GM18861 (cell line): ENCODE results near the gene TEX22.
"Not testable (repeated sequence)": the region's sequence is repeated elsewhere in the genome, so short reads cannot be mapped to it uniquely, and the experiment has no call there.

Experiments
- ATAC-seq: cut with Tn5 transposase; IDR thresholded peaks from one replicate; pipeline ENCODE4 v1.9.1; 2021; ENCODE audit not compliant: unreplicated experiment

TEX22 gene, protein sequence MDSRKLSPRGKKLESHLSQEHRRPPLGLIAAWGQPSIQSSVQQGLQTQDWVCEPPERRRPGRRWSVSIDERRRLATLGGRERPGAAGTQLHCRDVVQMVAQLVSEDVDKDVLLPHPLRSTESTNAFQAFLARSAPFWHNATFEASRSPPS

DNA sequence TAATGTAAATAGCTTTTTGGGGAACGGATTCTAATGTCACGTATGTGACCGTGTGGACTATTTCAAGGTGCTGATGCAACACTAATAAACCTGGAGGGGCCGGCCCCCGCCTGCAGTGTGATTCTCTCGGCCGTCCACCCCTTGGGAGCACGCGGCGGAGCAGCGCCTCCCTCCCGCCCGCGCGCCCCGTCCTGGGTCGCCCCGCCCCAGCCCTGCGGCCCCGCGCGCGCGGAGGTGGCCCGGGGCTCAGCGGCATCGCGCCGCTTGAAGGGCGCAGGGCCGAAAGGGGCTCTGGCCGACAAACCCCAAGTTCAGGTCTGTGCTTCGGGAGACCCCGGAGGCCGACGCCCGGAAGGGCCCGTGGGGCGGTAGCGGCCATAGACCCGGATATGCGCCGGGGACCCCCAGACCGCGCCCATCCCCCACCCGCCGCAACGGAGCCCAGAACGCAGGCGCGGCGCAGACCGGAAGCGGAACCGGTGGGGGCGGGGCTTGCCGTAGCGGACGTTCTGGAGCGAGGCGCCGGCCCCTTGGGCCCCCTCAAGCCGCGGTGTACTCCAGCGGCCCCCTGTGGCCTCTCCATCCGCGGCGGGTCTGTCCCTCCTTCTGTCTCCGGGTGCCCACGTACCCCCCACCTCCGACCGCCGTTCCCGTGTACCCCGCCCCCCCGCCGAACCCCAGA, at the start of gene TEX22:
TSS of gene TEX22 (plus strand) at position 495 of the 682 bp plus-strand sequence. CDS start 803 bp downstream, outside the sequence.
- no peak for ATAC-seq

DNA sequence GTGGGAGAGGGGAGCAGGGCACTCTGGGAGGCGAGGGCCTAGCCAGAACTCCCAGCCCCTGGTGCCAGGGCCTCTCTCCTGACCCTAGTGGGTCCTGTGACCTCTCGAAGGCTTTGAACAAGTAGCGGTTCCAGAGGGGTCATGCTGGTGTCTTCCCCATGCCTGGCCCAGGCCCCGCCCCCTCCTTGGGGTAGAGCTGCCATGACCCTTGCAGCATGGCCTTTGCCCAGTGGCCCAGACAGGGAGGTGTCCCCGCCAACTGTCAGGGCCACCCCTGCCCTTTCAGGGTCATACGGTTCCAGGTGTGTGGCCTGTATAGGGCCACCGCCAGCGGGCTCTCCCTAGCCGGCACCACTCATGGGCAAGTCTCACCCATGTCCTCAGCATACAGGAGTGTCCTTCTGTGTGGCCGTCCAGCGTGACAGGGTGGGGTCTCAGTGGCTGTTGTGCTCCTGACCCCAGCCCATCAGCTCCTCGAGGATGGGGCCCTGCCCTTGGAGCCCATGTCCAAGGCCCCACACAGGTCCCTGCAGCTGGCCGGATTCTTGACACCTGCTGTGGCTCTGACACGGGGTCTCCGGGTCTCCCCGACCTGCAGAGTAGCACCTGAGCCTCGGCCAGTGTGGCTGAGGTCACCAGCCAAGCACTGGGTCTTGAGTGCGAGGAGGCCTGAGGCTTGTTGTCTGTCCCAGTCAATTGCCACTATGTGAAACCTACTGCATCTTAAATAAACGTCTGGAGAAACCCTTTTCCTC, 49.2 kb upstream of the TEX22 start:
- ATAC-seq, result no peak

DNA sequence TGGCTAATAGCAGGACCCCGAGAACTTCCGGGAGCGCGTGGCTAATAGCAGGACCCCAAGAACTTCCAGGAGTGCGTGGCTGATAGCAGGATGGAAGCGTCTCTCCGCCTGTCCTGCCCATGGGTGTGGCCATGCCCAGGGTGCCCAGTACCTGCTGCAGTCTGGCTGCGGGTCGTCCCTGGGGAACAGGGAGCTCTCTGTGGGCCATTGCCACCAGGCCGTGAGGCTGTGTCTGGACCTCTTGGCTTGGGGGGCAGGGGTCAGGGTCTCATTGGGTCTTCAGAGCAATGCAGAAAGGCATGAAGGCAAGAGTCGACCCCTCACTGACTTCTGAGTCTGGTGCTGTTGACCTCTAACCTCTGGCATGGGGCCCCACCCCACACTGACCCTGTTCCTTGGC, 48.3 kb upstream of the TEX22 start:
- ATAC-seq, result no peak

DNA sequence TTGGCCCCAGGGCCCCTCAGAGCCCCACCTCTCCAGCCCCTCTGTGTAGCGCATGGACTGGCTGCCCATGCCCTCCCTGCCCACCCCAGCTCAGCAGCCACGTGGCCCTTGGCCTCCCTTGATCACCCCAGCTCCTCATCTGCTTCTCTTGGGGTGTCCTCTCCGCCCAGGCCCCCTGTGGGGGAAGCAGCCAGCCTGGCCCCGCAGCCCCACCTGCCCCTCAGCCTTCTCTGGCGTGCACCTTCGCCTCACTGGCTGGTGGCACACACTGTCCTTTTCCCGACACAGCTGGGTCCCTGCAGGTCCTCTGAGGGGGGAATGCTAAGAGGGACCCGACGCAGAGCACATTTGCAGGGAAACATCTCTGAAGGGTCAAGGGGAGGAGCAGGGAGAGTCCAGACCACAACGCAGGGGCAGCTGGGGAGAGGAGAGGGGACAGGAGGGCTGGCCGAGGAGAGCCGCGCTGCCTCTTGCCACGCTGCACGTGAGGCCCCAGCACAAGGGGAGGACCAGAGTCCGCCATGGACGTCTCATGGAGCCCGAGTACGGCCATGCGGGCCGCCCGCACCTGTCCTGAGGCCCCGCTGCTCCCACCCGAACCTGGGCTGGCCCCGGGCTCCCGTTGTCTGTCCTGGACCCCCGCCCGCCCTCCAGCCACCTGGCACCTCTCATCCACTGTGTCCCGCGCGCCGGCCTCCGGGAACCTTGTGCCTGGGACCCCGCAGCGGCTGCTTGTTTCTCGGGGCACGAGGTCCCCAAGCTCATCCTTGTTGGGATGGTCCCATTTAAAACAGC, 47.7 kb upstream of the TEX22 start:
- ATAC-seq, result no peak

DNA sequence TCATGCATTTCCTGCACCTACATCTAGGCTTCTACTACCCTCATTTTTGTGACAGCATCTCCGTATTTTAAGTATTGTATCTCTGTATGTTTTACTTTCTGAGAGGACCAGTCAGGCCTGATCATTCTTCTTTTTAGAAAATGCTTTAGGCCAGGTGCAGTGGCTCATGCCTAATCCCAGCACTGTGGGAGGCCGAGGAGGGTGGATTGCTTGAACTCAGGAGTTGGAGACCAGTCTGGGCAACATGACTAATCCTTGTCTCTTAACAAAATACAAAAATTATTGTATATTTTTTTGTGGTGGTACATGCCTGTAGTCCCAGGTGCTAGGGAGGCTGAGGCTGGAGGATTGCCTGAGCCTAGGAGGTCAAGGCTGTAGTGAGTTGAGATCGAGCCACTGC, 46.9 kb upstream of the TEX22 start:
- ATAC-seq, result no peak

DNA sequence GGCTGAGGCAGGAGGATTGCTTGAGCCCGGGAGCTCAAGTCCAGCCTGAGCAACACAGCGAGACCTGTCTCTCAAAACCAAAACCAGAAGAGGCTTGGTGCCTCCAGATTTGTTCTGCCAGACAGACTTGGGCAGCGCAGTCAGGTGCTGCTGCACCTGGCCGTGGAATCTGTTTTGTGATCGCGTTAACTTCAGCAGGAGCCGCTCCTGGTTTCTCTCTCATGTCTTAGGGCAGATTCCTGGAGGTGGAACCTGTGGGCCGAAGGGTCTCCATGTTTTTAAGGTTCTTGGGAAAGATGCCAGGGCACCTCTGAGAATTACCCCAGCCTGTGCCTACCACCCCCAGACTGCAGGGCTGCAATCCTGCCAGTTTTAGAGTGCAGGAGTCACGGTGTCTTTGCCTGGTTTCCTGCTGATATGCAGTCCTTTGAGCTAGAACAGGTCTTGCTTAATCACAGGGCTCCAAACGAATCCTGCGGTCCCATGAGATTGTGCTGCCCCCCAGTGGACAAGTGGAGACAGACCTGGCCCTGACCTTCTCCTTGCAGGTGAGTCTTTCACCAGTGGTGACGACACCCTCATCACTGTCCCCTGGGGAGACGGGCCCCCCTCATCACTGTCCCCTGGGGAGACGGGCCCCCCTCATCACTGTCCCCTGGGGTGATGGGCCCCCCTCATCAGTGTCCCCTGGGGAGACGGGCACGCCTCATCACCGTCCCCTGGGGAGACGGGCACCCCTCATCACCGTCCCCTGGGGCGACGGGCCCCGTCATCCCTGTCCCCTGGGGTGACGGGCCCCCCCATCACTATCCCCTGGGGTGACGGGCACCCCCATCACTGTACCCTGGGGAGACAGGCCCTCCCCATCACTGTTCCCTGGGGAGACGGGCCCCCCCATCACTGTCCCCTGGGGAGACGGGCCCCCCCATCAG, 46.2 kb upstream of the TEX22 start:
- peak; percentile 63 for ATAC-seq

DNA sequence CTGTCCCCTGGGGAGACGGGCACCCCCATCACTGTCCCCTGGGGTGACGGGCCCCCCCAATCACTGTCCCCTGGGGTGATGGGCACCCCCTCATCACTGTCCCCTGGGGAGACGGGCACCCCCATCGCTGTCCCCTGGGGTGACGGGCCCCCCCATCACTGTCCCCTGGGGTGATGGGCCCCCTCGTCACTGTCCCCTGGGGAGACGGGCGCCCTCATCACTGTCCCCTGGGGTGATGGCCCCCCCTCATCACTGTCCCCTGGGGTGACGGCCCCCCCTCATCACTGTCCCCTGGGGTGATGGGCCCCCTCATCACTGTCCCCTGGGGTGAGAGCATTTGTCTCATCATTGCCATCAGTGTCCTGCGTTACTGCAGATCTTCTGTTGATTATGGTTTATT, 45.2 kb upstream of the TEX22 start:
- no peak for ATAC-seq

DNA sequence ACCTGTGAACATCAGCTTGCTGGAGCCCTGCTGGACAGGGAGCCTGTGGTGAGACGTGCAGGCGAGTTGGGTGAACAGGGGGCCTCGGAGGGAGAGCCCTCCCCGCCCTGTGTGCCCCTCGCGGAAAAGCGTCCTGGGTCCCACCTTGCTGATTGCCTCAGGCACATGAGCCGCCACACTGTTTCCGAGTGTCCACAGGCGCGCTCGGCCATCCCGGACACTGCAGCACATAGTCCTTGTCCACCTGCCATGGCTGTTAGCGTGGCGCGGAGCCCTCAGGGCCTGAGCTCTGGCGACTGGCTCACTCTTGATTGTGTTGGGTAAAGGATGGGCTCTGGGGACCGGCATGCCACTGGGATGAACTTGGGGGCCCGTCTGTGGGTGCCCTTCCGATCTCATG, 43.8 kb upstream of the TEX22 start:
- ATAC-seq, result no peak

DNA sequence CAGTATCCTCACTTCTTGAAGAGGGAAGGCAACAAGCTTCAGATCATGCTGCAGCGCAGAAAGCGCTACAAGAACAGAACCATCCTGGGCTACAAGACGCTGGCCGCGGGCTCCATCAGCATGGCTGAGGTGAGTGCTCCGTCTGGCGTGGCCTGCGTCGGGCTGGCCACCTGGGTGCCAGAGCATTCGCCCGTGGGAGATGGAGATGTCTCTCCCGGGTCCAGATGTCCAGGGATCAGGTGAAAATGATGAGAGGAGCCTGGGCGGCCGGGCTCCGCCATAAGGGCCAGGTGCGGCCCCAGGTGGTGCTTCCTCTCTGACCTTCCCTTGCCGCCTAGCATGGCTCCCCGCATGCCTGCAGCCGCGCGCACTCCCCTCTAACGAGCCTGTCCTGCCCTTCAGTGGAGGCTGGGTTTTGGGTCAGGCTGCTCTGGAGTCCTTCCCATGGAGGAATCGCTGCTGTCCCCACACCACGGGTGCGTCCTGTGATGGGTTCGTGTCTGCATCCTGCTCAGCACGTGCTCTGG, 43.2 kb upstream of the TEX22 start:
- no peak for ATAC-seq

DNA sequence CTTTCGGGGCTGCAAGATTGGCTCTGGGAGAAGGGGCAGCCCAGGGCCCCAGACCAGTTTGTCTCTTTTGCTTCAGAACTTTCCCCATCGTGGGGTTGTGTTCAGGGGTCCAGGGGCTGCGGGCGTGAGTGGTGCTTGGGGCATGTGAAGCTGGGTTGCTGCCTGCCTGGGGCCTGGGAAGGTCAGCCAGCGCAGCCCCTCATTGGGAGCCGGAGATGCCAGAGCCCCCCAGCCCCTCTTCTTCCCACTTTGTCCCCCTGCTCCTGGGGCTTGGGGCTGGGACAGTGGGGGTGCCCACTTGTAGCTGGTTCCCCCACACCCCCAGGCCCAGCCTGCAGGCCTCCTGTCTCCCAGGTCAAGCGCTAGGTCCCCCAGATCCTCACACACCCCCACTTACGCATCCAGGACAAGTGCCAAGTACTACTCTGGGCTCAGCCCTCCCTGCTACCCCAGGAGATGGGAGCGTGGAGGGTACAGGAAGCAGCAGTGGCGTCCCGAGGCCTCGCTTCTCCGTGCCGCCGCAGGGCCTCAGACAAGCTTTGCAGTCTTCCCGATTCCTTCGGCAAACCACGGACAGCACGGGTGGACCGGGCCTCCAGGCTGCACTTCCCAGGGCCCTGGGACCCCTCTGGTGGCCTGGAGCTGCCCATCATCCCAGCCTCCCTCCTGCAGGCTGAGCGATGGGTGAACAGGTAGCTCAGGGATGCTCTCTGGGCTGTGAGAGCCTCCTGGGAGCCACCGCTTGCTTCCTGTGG, 42.3 kb upstream of the TEX22 start:
- ATAC-seq, result no peak

DNA sequence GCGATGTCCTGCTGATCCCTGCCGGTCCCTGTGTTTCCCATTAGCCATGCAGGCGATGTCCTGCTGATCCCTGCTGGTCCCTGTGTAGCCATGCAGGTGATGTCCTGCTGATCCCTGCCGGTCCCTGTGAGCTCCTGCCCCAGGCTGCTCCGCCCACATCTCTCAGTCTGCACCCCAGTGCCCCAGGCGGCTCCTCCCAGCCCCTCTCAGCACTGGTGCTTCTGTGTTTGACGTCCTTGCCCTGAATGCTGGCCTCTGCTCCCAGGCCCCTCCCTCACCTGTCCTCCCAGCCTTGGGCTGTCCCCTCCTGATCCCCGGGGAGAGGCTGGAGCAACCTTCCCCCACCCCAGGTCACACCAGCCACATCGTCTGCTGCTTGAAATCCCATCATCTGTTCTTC, 41.4 kb upstream of the TEX22 start:
- ATAC-seq, result no peak

DNA sequence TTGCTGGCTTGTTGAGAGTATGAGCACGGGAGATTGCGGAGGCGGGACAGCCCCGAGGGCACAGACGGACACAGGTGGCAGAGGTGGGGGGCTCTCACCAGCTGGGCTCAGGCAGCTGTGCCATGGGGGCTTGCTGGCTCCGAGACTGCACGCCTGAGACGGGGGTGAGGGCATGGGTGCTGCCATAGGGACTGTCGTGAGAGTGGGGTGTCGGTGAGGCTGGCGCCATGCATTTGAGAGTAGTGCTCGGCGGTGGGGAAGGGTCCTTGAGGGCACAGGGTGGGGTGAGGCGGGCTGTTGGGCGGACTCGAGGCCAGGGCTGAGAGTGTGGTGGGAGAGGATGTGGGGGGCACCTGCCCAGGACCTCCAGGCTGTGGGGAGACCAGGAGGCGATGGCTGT, 40.7 kb upstream of the TEX22 start:
- no peak for ATAC-seq

DNA sequence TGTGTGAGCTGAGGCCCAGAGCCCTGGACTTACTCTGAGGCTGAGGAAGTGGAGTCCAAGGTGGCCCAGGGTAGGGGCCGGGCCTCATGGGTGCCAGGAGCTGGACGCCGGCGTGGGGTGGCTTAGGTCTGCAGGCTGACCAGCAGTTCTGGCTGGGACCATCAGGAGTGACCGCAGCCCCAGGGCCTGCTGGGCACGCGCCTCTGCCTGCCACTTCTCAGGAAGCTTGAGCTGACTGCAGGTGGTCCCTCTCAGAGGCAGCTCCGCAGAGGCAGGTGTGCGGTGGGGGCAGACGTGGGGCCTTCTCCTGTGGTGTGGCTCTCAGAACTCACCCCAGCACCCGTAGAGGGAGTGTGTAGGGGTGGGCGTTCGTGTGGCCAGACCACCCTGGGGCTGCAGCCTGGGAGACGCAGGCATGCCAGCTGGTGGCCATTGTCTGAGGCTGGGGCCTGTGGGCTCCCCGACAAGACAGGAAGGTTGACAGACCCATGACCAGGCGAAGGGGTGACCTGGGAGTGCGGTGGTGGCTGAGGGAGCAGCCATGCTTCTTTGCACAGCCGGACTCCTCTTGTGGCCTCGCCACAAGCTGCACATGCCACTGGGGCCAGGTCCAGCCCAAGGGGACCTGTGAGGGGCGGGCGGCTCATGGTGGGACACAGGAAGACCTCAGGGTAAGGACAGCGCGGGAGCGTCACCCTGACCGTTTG, 40.0 kb upstream of the TEX22 start:
- ATAC-seq, result no peak

DNA sequence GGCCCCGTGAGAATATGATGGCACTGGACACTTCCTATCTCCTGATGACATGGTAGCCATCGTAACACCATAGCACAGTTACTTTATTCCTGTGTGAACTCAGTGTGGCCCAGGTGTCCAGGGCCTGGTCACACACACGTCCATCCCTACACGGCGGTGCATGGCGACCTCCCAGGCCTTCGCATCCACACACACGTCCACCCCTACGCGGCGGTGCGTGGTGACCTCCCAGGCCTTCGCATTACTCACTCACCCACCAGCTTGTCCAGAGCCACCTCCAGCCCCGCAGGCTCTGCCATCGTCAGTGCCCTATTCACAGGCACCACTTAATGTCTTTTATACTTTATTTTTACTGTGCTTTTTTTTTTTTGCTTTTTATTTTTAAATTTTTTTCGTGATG, 39.4 kb upstream of the TEX22 start:
- ATAC-seq, result no peak

DNA sequence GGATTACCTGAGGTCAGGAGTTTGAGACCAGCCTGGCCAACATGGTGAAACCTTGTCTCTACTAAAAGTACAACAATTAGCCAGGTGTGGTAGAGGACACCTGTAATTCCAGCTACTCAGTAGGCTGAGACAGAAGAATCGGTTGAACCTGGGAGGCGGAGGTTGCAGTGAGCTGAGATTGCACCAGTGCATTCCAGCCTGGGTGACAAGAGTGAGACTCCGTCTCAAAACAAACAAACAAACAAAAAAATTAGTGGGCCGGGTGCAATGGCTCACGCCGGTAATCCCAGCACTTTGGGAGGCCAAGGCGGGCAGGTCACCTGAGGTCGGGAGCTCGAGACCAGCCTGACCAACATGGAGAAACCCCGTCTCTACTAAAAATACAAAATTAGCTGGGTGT, 36.9 kb upstream of the TEX22 start:
- not testable (repeated sequence) for ATAC-seq

DNA sequence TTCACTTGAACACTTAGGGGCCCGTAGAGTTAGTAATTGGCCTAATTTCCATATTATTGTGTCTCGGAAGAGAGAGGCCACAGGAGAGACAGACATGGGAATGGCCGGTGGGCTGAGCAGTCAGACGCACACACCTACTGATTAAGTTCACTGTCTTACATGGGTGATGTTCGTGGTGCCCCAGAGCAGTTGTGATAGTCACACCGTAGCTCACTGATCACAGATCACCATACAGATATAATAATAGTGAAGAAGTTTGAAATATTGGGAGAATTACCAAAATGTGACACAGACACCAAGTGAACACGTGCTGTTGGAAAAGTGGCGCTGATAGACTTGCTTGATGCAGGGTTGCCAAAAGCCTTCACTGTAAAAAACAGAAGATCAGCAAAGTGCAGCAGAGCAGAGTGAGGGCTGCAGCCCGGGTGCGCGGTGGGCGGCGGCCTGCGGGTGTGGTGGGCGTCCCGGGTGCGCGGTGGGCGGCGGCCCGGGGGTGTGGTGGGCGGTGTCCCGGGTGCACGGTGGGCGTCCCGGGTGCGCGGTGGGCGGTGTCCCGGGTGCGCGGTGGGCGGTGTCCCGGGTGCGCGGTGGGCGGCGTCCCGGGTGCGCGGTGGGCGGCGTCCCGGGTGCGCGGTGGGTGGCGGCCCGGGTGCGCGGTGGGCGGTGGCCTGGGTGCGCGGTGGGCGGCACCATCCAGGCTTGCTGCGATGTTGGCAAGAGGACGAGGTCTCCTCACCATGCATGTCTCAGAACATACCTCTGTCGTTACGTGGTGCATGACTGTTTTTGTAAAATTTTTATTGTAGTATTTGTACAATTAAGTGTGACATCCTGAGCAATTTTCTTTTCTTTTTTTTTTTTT, 34.3 kb upstream of the TEX22 start:
- ATAC-seq, result no peak

DNA sequence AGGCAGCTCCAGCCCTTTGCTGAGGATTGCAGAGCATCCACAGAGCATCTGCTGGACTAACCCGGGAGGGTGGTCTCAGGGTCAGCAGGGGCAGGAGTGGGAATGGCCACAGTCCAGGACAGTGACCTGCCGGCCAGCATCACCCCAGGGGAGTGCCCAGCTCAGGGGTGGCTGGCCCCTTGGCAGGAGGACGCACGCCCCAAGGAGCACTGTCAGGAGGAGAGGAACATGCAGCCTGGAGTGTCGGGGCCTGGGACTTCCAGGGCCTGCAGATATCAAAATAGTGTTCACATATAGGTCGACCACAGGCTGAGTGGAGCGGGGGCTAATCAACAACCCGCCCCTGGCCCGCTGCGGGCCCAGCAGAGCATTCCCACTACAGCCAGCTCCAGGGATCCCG, 33.2 kb upstream of the TEX22 start:
- no peak for ATAC-seq

DNA sequence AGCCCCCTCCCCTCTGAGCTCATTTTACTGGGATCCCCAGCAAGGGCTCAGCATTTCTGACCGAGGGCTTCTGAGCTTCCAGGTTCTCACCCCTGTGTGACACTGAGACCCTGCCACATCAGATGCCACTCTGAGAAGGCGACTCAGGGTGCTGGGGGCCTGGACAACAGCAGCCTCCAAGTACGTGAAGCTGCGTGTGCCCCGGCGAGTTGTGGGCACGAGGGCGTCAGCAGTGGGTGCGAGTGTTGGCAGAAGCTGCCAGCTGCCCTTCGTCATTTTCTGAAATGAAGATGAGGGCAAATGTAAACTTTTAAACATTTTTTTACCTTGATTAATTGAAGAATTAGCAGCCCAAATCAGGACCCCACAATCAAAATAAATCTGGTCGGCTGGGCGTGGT, 32.7 kb upstream of the TEX22 start:
- ATAC-seq, result no peak
